ENCODE measurements around the gene ZNF93.

DNA sequence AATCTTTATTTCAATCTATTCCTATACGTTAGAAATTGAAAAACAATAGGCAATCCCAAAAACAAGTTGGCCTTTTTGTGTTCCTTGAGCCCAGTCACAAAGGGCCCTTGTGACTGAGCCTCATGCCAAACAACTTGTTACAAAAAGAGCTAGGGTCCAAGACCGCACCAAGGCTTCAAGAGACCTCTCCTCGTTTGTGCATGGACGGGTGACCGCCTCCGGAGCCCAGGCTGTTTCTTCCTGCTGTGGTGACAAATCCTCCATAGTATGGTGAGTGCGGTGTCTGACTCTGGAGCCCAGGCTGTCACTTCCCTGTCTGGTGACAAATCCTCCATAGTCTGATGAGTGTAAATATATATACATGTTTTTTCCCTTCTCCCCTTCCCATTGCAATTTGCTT, 63.7 kb downstream of the ZNF93 start:
- TF ChIP-seq, protein P1, sequence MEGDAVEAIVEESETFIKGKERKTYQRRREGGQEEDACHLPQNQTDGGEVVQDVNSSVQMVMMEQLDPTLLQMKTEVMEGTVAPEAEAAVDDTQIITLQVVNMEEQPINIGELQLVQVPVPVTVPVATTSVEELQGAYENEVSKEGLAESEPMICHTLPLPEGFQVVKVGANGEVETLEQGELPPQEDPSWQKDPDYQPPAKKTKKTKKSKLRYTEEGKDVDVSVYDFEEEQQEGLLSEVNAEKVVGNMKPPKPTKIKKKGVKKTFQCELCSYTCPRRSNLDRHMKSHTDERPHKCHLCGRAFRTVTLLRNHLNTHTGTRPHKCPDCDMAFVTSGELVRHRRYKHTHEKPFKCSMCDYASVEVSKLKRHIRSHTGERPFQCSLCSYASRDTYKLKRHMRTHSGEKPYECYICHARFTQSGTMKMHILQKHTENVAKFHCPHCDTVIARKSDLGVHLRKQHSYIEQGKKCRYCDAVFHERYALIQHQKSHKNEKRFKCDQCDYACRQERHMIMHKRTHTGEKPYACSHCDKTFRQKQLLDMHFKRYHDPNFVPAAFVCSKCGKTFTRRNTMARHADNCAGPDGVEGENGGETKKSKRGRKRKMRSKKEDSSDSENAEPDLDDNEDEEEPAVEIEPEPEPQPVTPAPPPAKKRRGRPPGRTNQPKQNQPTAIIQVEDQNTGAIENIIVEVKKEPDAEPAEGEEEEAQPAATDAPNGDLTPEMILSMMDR (IDR thresholded peaks at IDR 0.05): no peak
- no peak for TF ChIP-seq POLR2A (IDR thresholded peaks at IDR 0.05)

Measured in lower leg skin (tissue), 3 donors.